GM21529 (cell line): ENCODE measurements around the gene MYO1B.

Experiments used
- ATAC-seq: cut with Tn5 transposase; IDR thresholded peaks from one replicate; pipeline ENCODE4 v1.9.1; 2021; ENCODE audit not compliant: unreplicated experiment

The MYO1B gene

GRCh38 chr2:191296083-191297006, 51.1 kb downstream of the MYO1B start:
- no peak for ATAC-seq

- no peak for ATAC-seq
Observed at GRCh38 chr2:191297033-191297432, 51.8 kb downstream of the MYO1B start.

- no peak for ATAC-seq
Observed at GRCh38 chr2:191298306-191298705, 53.1 kb downstream of the MYO1B start.

GRCh38 chr2:191299010-191299409, 53.8 kb downstream of the MYO1B start:
- ATAC-seq, result no peak

- ATAC-seq, result no peak
Observed at GRCh38 chr2:191299866-191300265, 54.7 kb downstream of the MYO1B start.

GRCh38 chr2:191301971-191302370, 56.8 kb downstream of the MYO1B start:
- no peak for ATAC-seq

GRCh38 chr2:191302459-191303139, 57.4 kb downstream of the MYO1B start:
- no peak for ATAC-seq

GRCh38 chr2:191303140-191304005, 58.2 kb downstream of the MYO1B start:
- ATAC-seq, result no peak

- no peak for ATAC-seq
Observed at GRCh38 chr2:191304939-191305875, 60.0 kb downstream of the MYO1B start.

GRCh38 chr2:191308026-191308425, 62.8 kb downstream of the MYO1B start:
- ATAC-seq, result no peak

GRCh38 chr2:191311156-191311555, 66.0 kb downstream of the MYO1B start:
- no peak for ATAC-seq

- no peak for ATAC-seq
Observed at GRCh38 chr2:191311627-191312026, 66.4 kb downstream of the MYO1B start.

- ATAC-seq, result no peak
Observed at GRCh38 chr2:191312163-191312562, 67.0 kb downstream of the MYO1B start.

GRCh38 chr2:191312662-191313061, 67.5 kb downstream of the MYO1B start:
- ATAC-seq, result no peak

- no peak for ATAC-seq
Observed at GRCh38 chr2:191314697-191315364, 69.6 kb downstream of the MYO1B start.

GRCh38 chr2:191315365-191315752, 70.2 kb downstream of the MYO1B start:
- no peak for ATAC-seq

- ATAC-seq, result no peak
Observed at GRCh38 chr2:191316246-191316994, 71.2 kb downstream of the MYO1B start.

GRCh38 chr2:191318037-191318728, 73.0 kb downstream of the MYO1B start:
- ATAC-seq, result no peak
